RCC 7860 (cell line): Measurements from ENCODE around the gene UPK3B.
"Not testable (repeated sequence)": the region's sequence is repeated elsewhere in the genome, so short reads cannot be mapped to it uniquely, and the experiment has no call there.

Experiments
- DNase-seq: peaks from one replicate; pipeline ENCODE4 v3.0.0-alpha.2; 2015; ENCODE audit warnings: low spot score
- FAIRE-seq: peaks from 2 replicates; lab custom pipeline; 2012; peaks lifted over from hg19 to GRCh38; lab: Jason Lieb, UNC

Gene UPK3B

DNA sequence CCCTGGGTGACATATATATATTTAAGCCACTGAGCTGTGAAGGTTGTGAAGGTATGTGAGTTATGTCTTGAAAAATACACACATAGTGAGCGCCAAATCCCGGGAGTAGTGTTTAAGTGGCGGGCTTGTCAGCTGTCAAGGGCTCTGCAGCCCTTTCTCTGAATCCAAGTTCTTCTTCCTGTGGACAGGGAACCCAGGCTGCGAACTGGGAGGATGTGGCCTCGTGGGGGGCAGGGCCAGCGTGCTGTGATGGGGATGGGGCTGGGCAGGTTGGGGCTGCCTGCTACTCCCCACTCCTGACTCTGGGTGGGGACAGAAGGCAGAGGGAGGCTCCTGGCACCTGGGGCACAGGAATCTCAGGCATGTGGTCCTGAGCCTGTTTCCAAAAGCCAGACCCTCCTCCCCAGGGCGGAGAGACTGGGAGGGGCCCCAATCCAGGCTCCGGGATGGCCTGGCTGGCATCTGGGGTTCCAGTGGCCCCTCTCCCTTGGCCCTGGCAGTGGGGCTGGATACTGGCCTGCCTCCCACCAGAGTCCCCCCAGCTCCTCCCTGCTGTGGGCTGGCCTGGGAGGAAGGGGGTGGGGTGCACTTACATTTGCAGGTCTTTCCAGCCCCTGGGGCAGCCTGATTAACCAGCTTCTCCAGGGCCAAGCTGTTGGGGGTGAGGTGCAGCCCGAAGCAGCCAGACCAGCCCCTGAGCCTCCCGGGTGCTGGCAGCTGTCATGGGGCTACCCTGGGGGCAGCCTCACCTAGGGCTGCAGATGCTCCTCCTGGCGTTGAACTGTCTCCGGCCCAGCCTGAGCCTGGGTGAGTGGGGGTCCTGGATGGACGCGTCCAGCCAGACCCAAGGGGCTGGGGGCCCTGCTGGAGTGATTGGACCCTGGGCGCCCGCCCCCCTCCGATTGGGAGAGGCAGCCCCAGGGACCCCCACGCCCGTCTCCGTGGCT, at the start of gene UPK3B:
Gene UPK3B, plus strand, starts transcription at position 622 of the 947 bp plus-strand sequence. Its CDS starts 101 bp downstream, at position 723.
- peak; percentile 62 for DNase-seq
- FAIRE-seq: no peak

DNA sequence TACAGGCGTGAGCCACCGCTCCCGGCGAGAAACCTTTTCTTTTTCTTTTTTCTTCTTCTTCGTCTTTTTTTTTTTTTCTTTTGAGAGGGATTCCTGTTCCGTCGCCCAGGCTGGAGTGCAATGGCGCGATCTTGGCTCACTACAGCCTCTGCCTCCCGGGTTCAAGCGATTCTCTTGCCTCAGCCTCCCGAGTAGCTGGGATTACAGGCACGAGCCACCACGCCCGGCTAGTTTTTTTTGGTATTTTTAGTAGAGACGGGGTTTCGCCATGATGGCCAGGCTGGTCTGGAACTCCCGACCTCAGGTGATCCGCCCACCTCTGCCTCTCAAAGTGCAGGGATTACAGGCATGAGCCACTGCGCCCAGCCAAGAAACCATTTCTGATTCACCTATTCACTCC, 49.6 kb upstream of the UPK3B start:
- not testable (repeated sequence) for FAIRE-seq, DNase-seq

DNA sequence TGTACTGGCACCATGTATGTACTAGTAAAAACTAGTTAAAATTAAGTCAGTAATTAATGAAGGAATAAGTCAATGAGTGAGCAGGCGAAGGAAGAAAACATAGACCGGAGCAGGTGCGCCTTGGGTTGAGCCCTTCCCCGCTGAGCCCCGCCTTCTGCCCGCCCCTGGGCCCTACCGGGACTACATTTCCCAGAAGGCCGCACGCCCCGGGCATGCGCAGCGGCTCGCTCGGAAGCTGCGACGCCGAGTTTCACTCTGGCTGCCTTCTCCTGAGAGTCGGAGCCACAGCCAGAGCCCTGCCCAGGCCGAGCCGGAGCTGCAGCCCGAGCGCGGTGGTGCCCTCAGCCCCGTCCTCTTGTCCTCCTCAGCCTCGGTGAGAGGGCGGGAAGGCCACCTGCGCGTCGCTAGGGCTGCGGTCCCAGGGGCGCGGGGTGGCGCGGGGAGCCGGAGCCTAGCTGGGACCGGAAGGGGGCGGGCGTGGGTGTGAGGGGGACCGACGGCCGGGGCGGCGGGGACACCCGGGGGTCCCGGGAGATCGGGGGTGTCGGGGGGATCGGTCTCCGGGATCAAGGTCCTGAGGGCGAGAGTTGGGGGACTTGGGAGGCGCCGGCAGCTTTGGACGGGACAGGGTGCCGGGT, 48.8 kb upstream of the UPK3B start, which contains the start of gene DTX2:
Gene DTX2, plus strand, starts transcription at position 246 of the 638 bp plus-strand sequence. CDS start 18,801 bp downstream, outside the sequence.
- FAIRE-seq: peak; percentile 25
- not testable (repeated sequence) for DNase-seq

DNA sequence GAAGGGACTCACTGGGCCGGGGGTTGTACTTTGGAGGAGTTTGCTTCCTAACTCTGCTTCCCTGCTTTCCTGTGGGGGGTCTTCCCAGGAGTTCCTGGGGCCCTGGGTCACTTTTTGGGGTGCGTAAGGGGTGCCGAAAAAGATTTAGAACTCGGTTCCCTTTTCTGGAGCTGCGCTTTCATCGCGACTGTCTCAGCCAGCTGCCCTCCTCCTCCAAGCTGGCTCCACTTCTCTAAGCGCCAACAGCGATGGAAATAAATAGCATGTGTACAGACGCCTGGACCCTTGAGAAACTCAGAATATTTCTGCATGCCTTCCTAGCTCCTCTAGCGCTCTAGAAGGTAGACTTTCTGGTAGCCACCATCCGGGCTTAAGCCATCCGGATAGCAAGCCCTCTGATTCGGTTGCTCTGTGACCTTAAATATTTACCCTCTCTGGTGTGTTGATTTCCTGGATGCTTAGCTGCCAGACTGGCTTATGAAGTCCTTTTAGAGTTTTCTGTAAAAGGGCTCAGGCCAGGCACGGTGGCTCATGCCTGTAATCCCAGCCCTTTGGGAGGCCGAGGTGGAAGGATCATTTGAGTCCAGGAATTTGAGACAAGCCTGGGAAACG, 48.0 kb upstream of the UPK3B start:
- DNase-seq, FAIRE-seq: not testable (repeated sequence)

DNA sequence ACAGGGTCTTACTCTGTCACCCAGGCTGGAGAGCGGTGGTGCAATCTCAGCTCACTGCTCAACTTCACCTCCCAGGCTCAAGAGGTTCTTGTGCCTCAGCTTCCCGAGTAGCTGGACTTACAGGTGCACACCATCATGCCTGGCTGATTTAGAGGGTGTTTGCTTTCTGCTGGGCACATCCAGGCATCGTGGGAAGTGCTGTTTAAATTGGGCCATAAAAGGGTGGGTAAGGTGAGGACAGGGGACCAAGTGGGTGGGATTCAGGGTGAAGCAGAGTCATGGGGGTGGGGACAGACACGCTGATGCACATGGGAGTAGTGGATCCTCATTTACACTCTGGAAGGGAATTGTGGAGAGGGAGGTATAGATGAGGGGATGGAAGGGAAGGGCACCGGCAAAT, 45.4 kb upstream of the UPK3B start:
- DNase-seq, FAIRE-seq: not testable (repeated sequence)

DNA sequence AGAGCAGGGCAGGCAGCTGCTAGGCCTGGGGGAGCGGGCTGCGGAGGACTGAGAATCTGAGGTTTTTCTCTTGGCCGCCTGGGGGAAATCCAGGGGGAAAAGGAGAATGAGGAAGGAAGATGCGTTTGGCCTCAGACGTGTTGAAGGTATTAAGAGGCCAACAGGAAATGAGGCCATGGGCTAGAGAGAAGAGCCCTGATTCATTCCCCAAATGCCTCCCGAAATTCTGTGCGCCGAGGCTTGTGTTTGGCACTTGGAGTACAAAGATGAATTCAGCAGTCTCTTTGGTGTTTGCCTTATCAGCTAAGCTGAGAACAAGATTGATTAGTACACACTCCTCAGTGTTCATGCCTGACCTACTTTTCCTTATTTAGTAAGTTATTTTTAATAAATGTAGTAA, 44.4 kb upstream of the UPK3B start:
- not testable (repeated sequence) for DNase-seq, FAIRE-seq

DNA sequence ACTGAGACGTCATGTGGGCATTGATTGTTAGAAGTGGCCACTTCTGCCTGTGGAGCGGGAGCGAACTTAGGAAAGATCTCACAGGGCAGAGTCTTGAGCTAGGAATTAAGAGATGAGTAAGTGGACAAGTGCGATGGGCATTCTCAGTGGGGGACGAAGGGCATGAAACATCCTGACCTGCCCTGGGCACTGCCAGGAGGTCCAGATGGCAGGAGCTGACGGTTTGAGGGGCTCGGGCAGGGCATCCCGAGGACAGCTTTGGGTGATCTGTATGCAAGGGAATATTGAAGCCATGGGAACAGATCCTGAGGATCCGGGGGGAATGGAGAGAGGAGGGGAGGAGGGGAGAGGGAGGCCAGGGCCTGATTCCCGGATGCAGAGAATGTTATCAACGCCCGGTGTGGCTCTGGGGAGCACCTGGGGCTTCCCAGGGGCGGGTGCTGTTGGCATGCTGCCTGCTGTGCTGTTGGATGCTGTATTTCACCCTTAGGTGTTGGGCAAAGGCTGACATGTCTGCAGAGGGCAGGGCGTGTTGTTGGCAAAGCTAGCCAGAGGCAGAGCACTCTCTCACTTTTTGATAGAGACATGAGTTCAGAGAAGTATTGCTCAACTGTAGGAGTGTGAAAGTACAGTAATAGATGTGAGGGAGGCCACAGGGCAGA, 42.5 kb upstream of the UPK3B start:
- peak; percentile 29 for DNase-seq
- FAIRE-seq: not testable (repeated sequence)

DNA sequence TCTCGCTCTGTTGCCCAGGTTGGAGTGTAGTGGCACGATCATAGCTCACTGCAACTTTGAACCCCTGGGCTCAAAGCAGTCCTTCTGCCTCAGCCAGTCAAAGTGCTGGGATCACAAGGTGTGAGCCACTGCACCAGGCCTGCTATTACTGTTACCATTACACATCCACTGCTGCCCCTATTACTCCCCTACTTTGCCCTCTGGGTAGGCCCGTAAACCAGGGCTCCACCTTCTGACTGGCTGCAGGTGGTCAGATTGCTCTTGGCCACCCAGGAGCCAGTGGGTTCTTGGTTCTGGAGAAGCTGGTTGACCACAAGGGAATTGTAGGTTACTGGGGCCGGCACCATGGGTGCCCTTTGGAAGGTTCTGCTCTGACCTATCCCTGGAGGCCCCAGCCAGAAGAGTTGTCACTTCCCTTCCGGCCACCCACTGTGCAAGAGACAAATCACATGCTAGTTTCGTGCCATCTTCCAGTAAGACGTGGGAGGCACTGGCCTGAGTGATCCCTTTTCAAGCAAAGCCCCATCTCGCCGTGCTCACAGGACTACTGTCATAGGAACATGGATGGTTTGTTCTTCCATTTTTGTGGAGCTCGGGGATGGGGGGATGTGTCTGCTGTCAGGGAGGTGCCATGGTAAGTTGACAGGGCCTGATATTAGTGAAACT, 38.7 kb upstream of the UPK3B start:
- FAIRE-seq, DNase-seq: not testable (repeated sequence)

DNA sequence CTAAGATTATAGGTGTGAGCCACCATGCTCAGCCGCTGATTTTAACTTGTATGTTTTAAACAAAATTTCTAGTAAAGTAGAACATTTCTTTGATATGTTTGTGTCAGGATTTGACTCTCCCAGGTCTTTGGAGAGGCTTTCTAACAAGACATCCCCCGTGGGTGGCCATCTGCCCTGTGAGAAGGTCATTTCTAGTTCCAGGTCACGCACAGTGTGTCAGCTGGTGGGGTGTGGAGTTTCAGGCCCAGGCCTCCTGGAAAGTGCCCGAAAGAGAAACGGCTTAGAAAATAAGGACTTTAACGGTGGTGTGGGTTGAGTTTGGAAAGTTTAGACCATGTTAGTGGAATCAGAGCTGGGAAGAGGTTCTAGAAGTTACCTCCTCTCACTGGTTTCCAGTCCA, 37.3 kb upstream of the UPK3B start:
- DNase-seq, FAIRE-seq: not testable (repeated sequence)

DNA sequence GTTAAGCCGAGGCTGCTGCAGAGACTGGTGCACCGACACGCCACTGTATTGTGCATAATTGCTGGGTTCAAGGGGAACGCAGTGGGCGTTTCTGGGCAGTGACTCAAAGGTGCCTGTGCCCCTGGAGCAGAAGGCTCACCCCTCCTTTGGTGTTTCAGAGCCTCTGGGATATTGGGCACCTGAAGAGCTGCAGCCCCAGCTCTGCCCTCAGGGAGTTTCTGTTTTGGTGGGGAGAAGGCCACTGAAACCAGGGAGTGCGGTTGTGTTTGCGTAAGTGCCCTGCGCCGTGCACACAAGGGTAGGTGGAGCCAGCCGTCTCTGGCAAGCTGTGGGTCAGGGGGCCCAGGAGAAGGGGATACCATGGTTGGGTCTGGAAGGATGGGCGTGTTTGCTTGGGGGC, 34.1 kb upstream of the UPK3B start:
- not testable (repeated sequence) for FAIRE-seq, DNase-seq

DNA sequence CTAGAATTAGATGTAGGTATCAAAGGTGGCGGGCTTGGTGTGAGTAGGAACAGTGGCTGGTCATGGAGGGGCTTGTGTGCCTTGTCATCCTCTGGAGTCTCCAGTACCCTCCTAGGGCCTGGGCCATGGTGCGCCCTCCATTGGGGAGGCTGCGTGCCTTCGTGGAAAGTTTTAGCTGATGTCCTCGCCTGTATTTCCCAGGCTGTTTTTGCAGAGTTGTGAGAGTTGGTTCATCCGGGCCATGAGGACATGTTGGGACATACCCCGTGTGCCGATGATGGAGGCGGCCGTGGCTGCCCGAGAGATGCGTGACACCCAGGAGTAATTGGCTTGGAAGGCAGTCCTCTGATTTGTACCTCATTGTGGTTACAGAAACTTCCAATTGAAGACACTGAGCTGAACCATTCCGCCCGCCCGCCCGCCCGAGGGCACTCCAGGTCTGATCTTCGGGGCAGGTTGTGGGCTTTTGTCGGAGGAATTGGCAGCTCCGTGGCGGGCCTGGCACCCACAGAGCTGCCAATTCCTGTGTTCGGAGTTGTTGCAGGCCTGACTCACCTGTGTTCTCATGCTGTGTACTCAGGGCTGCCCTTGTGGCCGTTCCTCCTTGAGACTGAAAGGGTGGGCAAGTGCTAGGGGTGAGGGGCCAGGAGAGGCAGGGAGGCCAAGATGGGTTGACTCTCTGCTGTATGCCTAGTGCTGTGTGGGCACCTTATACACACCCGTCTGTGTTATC, 33.4 kb upstream of the UPK3B start:
- FAIRE-seq, DNase-seq: not testable (repeated sequence)

DNA sequence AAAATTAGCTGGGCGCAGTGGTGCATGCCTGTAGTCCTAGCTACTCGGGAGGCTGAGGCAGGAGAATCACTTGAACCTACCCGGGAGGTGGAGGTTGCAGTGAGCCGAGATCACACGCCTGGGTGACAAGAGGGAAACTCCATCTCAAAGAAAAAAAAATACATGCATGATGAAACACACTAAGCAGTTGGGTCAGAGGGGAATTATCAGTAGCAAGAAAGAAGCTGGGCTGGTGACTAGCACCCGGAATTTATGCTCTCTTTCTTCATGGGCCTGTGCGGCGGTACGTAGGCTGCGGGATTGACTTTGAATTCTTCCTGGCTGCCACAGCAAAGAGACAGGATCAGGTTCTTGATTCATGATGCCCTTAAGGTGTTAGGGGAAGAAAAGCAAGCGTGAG, 30.7 kb upstream of the UPK3B start:
- DNase-seq, FAIRE-seq: not testable (repeated sequence)

DNA sequence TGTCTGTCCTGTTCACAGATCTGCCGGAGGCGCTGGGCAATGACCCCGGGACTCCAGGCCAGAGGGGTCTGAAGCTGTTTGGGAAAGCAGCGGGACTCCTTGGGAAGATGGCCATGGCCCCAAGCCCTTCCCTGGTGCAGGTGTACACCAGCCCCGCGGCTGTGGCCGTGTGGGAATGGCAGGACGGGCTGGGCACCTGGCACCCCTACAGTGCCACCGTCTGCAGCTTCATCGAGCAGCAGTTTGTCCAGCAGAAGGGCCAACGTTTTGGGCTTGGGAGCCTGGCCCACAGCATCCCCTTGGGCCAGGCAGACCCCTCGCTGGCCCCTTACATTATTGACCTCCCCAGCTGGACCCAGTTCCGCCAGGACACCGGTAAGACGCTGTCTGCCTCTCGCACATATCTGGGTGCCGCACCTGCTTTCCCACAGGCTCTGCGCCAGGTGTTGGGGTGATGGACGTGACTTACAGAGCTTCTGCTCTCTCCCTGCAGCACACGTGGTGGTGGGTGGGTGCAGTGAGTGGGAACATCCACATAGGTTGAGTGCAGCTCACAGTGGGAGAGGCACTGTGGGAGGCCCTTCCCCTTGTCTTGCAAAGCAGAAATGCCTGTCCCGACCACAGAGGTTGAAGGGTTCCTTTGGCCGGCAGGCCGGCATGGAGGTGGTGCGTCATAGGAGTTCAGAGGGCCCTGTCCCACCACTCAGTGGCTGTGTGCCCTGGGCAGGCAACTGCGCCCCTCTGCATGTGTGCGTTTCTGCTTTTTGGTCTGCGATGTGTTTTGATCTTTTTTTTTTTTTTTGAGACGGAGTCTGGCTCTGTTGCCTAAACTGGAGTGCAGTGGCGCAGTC, 29.7 kb upstream of the UPK3B start:
- FAIRE-seq, DNase-seq: not testable (repeated sequence)

DNA sequence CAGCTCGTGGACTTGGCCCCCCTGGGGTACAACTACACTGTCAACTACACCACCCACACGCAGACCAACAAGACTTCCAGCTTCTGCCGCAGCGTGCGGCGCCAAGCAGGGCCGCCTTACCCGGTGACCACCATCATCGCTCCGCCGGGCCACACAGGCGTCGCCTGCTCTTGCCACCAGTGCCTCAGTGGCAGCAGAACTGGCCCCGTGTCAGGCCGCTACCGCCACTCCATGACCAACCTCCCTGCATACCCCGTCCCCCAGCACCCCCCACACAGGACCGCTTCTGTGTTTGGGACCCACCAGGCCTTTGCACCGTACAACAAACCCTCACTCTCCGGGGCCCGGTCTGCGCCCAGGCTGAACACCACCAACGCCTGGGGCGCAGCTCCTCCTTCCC, 27.7 kb upstream of the UPK3B start:
- DNase-seq, FAIRE-seq: not testable (repeated sequence)

DNA sequence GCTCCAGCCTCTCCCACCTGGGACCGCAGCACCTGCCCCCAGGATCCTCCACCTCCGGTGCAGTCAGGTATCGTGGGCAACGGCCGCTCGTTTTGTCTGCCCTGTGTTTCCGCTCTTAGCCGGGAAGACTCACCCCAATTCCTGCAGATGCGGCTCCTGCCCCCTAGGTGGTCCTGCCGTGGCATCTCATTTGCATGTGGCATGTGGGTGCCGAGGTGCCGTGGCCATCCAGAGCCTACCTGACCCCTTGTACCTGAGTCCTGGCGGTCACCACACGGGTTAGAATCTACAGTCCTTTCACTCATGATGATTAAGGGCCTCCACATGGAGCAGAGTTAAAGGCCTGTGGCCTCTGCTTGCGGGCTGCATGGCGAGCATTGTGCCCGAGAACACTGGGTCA, 27.3 kb upstream of the UPK3B start:
- not testable (repeated sequence) for DNase-seq, FAIRE-seq

DNA sequence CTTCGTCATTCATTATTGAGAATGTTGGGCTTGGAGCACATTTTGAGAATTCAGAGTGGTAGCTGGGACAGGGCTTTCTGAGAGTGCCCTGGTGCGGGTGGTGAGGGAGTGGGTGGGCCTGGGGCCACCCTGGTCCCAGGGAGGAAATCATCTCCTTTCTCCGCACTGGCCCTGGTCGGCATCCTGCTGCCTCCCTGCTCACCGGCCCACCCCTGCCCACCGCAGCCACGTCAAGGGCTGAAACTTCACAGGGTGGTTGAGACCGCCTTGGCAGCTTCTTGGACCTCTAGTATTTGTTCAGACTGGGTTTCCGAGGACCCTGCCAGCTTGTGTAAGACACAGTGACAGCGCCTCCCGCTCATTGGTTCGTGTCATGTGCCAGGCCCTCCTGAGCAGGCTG, 25.9 kb upstream of the UPK3B start:
- not testable (repeated sequence) for DNase-seq, FAIRE-seq

DNA sequence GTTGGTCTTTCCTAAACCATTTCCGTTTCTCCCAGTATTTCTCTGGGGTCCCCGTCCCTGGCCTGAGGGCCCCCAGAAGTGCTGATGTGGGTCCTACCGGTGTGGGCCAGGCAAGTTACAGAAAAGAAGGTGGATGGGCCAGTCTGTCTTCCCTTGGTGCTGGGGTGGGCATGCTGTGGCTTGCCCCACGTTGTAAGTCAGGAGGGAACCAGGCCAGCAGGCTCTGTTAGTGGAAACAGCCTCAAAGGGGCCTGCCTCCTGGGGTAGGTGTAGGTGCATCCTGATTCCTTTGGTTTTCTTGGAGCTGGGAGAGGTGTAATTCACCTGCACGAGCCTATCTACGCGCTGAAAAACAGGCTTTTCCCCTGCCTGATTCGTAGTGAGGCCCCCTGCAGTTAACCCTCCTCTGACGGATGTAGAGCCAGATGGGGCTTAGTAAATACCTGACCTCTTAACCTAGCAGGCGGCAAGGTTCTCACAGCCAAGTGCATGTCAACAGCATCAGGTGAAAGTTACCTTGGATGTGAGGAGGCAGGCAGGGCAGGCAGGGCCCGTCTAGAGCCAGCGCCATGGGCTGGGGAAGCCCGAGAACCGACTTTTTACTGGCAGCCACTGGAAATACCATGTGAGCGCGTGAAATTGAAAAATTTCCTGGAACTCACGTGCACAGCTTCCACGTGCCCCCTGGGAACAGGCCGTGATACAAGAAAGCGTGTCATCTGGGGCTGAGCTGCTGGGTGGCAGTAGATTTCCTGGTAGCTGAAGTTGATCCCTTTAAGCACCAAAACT, 24.3 kb upstream of the UPK3B start:
- not testable (repeated sequence) for DNase-seq, FAIRE-seq
